K562 (cell line): Measurements from ENCODE around the gene SEC11A. TPM values are rescaled to one million over a fixed set of nuclear protein-coding genes. Genes with fewer than 3 reads are reported as not detected.
A peak's percentile ranks its signal among the peaks of the same experiment; 100 is the strongest.

Experiments used
- ARID3A ChIP-seq: IDR thresholded peaks from 2 replicates; pipeline ENCODE4 v1.6.1; 2012; ENCODE audit warnings: low read depth, low read length, improper control_type of control experiment, borderline replicate concordance
- BCOR ChIP-seq: fragments of 450-650 bp; IDR thresholded peaks from 2 replicates; pipeline ENCODE4 v1.6.1; 2016
- CSDE1 ChIP-seq, 2 experiments: fragments of 450-650 bp; IDR thresholded peaks; 2 replicates each; pipeline ENCODE4 v1.6.1; 2016; ENCODE audit warnings: mild to moderate bottlenecking in 1 of 2
- LCOR ChIP-seq: sonication (generic); formaldehyde crosslinking; IDR thresholded peaks from 2 replicates; pipeline ENCODE4 v1.8.0; 2022; ENCODE audit warnings: mild to moderate bottlenecking, missing genetic modification reagents
- MCM7 ChIP-seq, 2 experiments: fragments of 450-650 bp; IDR thresholded peaks; 2 replicates each; pipeline ENCODE4 v1.6.1; 2016 to 2018
- MIER1 ChIP-seq: fragments of 450-650 bp; IDR thresholded peaks from 2 replicates; pipeline ENCODE4 v1.6.1; 2016; ENCODE audit warnings: antibody characterized with exemption, mild to moderate bottlenecking, low read depth
- MYNN ChIP-seq, 2 experiments: sonication (generic); formaldehyde crosslinking in 1 of 2; IDR thresholded peaks; 2 replicates each; pipeline versions ENCODE4 v1.5.0 to v1.6.1; 2016 to 2020; ENCODE audit warnings: antibody characterized with exemption in 1 of 2, missing genetic modification reagents in 1 of 2
- NCOA1 ChIP-seq: fragments of 450-650 bp; IDR thresholded peaks from 2 replicates; pipeline ENCODE4 v1.6.1; 2016; ENCODE audit warnings: low read depth
- NR2C1 ChIP-seq, 2 experiments: fragments of 450-650 bp; IDR thresholded peaks; 2 replicates each; pipeline ENCODE4 v1.6.1; 2017; ENCODE audit warnings: mild to moderate bottlenecking in 2 of 2, antibody characterized with exemption in 1 of 2, inconsistent platforms in 1 of 2, missing compliant biosample characterization in 1 of 2, missing genetic modification characterization in 1 of 2
- NRF1 ChIP-seq, 2 experiments: fragments of 450-650 bp; IDR thresholded peaks in 1 of 2; conservative IDR thresholded peaks in 1 of 2; 2 replicates each; pipeline ENCODE4 v1.6.1; 2014; ENCODE audit warnings: mild to moderate bottlenecking in 2 of 2
- PHF20 ChIP-seq: fragments of 450-650 bp; IDR thresholded peaks from 2 replicates; pipeline ENCODE4 v1.6.1; 2018; ENCODE audit not compliant: partially characterized antibody
- POLR2G ChIP-seq: fragments of 200-400 bp; formaldehyde crosslinking; IDR thresholded peaks from 2 replicates; pipeline ENCODE4 v1.6.1; 2017; ENCODE audit warnings: low read depth, mild to moderate bottlenecking, antibody characterized with exemption, low read length, moderate library complexity
- SIN3B ChIP-seq: fragments of 450-650 bp; IDR thresholded peaks from 2 replicates; pipeline ENCODE4 v1.6.1; 2017; ENCODE audit warnings: low read depth, mild to moderate bottlenecking, moderate library complexity
- UBTF ChIP-seq, 2 experiments: IDR thresholded peaks; 2 replicates each; pipeline ENCODE4 v1.6.1; 2012; ENCODE audit warnings: improper control_type of control experiment in 2 of 2, low read depth in 2 of 2, low read length in 2 of 2, borderline replicate concordance in 1 of 2
- USF2 ChIP-seq: sonication (generic); formaldehyde crosslinking; IDR thresholded peaks from 2 replicates; pipeline ENCODE4 v1.5.0; 2020; ENCODE audit warnings: missing genetic modification reagents
- ZBTB9 ChIP-seq: fragments of 450-650 bp; formaldehyde crosslinking; IDR thresholded peaks from 2 replicates; pipeline ENCODE4 v1.4.0; 2020; ENCODE audit warnings: mild to moderate bottlenecking, moderate library complexity
- ZNF639 ChIP-seq, 2 experiments: fragments of 200-800 bp in 1 of 2; sonication (Bioruptor generic) in 1 of 2; sonication (generic) in 1 of 2; formaldehyde crosslinking in 1 of 2; IDR thresholded peaks in 1 of 2; conservative IDR thresholded peaks in 1 of 2; 2 replicates each; pipeline versions ENCODE4 v1.5.0 to v1.6.1; 2016 to 2020; ENCODE audit warnings: missing compliant biosample characterization in 1 of 2, missing genetic modification characterization in 1 of 2, missing genetic modification reagents in 1 of 2
- ZNF778 ChIP-seq: fragments of 450-650 bp; formaldehyde crosslinking; IDR thresholded peaks from 2 replicates; pipeline ENCODE4 v1.4.0; 2020; ENCODE audit warnings: mild to moderate bottlenecking, moderate library complexity
- ZSCAN29 ChIP-seq: fragments of 450-650 bp; IDR thresholded peaks from 2 replicates; pipeline ENCODE4 v1.6.1; 2017
- polyA plus RNA-seq, 8 experiments: library from polyadenylated mRNA; depleted of rRNA in 4 of 8; stranded (reverse) in 5 of 8; unstranded in 3 of 8; fragments of >200 nt; fragmentation: Nextera tagmentation in 2 of 8; fragmentation: Illumina TruSeq in 1 of 8; extraction: Ambion mirVana in 2 of 8; extraction: Trizol in 1 of 8; gene quantifications; 2 replicates each; pipeline versions ENCODE4 v1.2.1 to v1.2.3, GENCODE V29; 2011 to 2014; ENCODE audit warnings: inconsistent platforms in 1 of 8, missing spikeins in 1 of 8
- total RNA-seq, 7 experiments: library from RNA; depleted of rRNA in 6 of 7; stranded (reverse); fragments of >200 nt in 6 of 7; fragmentation: Illumina TruSeq in 2 of 7; extraction: Trizol in 2 of 7; gene quantifications; 2 replicates each; pipeline versions ENCODE4 v1.2.1 to v1.2.3, GENCODE V29; 2011 to 2021; ENCODE audit warnings: low replicate concordance in 1 of 7

The SEC11A gene
- total and polyA plus RNA-seq, 9 of the 15 experiments (the other 6 are each of a cell fraction or from before 2014, with no cell fraction given) = 175 to 310 (median 229) TPM

- TF ChIP-seq ZBTB9 (CRISPR knock-in tag) (0 out of 2 replicates have a peak, but pooled peaks have one; percentile 28), CSDE1 (IDR thresholded peaks at IDR 0.05) (peak in 1 of 2 experiments; percentile 66; a peak in 2 of 4 replicates), LCOR (CRISPR knock-in tag) (peak; percentile 72), BCOR (no peak), ZNF778 (CRISPR knock-in tag) (no peak), POLR2G (peak; percentile 94), USF2 (no peak), NCOA1 (no peak), SIN3B (peak; percentile 81), UBTF (IDR thresholded peaks at IDR 0.05; ENCODE audit: borderline replicate concordance in 1 of 2, low read depth in 2 of 2, low read length in 2 of 2) (0 out of 4 replicates have a peak, but pooled peaks of 1 of the 2 experiments have one; percentile 18), ZSCAN29 (0 out of 2 replicates have a peak, but pooled peaks have one; percentile 51), NR2C1 (IDR thresholded peaks at IDR 0.05) (no peak), NR2C1 (tag; IDR thresholded peaks at IDR 0.05) (no peak), PHF20 (peak; percentile 94), MCM7 (IDR thresholded peaks at IDR 0.05) (no peak), ARID3A (no peak), ZNF639 (CRISPR knock-in tag; conservative IDR thresholded peaks at IDR 0.05 in 1 of 2, IDR thresholded peaks at IDR 0.05 in 1 of 2) (peak in 1 of 2 experiments; percentile 75; a peak in 2 of 4 replicates), MYNN (IDR thresholded peaks at IDR 0.05) (peak; percentile 17; the same call in 1 of the 2 replicates), MYNN (CRISPR knock-in tag; IDR thresholded peaks at IDR 0.05) (no peak), MIER1 (no peak), NRF1 (conservative IDR thresholded peaks at IDR 0.05 in 1 of 2, IDR thresholded peaks at IDR 0.05 in 1 of 2) (peak; percentile 66 to 71)
These were observed 61.8 kb downstream of the SEC11A start, which contains the start of gene WDR73 (continued) for GRCh38 chr15:84653910-84654688.
